Right kidney (tissue), 1 donor: ENCODE results near the gene IQGAP2.
"Not testable (repeated sequence)": the region's sequence is repeated elsewhere in the genome, so short reads cannot be mapped to it uniquely, and the experiment has no call there.

Experiments
- DNase-seq: peaks from one replicate; pipeline ENCODE4 v3.0.0-alpha.2; 2016

Gene IQGAP2

GRCh38 chr5:76660360-76660759 lies 257.3 kb downstream of the IQGAP2 start:
- no peak for DNase-seq

GRCh38 chr5:76662521-76662920 lies 259.4 kb downstream of the IQGAP2 start:
- no peak for DNase-seq

- no peak for DNase-seq
These were observed 260.5 kb downstream of the IQGAP2 start for GRCh38 chr5:76663573-76663972.

GRCh38 chr5:76664079-76664478 lies 261.0 kb downstream of the IQGAP2 start:
- DNase-seq, result no peak

GRCh38 chr5:76667495-76667894 lies 264.4 kb downstream of the IQGAP2 start:
- DNase-seq, result no peak

GRCh38 chr5:76669245-76669644 lies 266.2 kb downstream of the IQGAP2 start:
- no peak for DNase-seq

GRCh38 chr5:76670508-76670907 lies 267.4 kb downstream of the IQGAP2 start:
- DNase-seq, result no peak

GRCh38 chr5:76672242-76672641 lies 269.2 kb downstream of the IQGAP2 start:
- DNase-seq, result no peak

GRCh38 chr5:76673125-76673524 lies 270.0 kb downstream of the IQGAP2 start:
- no peak for DNase-seq

- DNase-seq, result no peak
These were observed 271.4 kb downstream of the IQGAP2 start for GRCh38 chr5:76674330-76675066.

GRCh38 chr5:76675364-76675763 lies 272.3 kb downstream of the IQGAP2 start:
- DNase-seq, result no peak

GRCh38 chr5:76677849-76678472 lies 274.9 kb downstream of the IQGAP2 start:
- DNase-seq, result no peak

- no peak for DNase-seq
These were observed 276.1 kb downstream of the IQGAP2 start for GRCh38 chr5:76679231-76679630.

GRCh38 chr5:76680826-76681225 lies 277.7 kb downstream of the IQGAP2 start:
- not testable (repeated sequence) for DNase-seq

GRCh38 chr5:76681287-76681686 lies 278.2 kb downstream of the IQGAP2 start:
- no peak for DNase-seq

- DNase-seq, result no peak
These were observed 279.3 kb downstream of the IQGAP2 start for GRCh38 chr5:76682387-76682786.

- DNase-seq, result no peak
These were observed 281.0 kb downstream of the IQGAP2 start for GRCh38 chr5:76683816-76684731.

- no peak for DNase-seq
These were observed 281.9 kb downstream of the IQGAP2 start for GRCh38 chr5:76684756-76685519.

- DNase-seq, result no peak
These were observed 282.6 kb downstream of the IQGAP2 start for GRCh38 chr5:76685704-76686103.

GRCh38 chr5:76688212-76688611 lies 285.1 kb downstream of the IQGAP2 start:
- no peak for DNase-seq

GRCh38 chr5:76688836-76689235 lies 285.8 kb downstream of the IQGAP2 start:
- DNase-seq, result no peak

- no peak for DNase-seq
These were observed 286.4 kb downstream of the IQGAP2 start for GRCh38 chr5:76689321-76690036.
